Mesenchymal stem cell (in vitro differentiated cells and primary cell): ENCODE measurements around the gene ANTXRL.

ENCODE experiments used
- DNase-seq: peaks from one replicate; pipeline ENCODE4 v3.0.0-alpha.2; 2013
- H2AFZ ChIP-seq: one replicate; pipeline ENCODE4 v1.6.1; 2013; ENCODE audit warnings: low read depth, mild to moderate bottlenecking, control low read depth, inconsistent platforms, low read length, moderate library complexity
- H2AK5ac ChIP-seq: 2 replicates; pipeline ENCODE4 v1.6.1; 2013; ENCODE audit warnings: low read length, moderate library complexity, mild to moderate bottlenecking, inconsistent platforms; ENCODE audit not compliant: severe bottlenecking
- H2BK120ac ChIP-seq: one replicate; pipeline ENCODE4 v1.6.1; 2013; ENCODE audit warnings: low read depth, mild to moderate bottlenecking, inconsistent platforms, low read length, moderate library complexity
- H2BK12ac ChIP-seq, 2 experiments: one replicate each; pipeline ENCODE4 v1.6.1; 2013; ENCODE audit warnings: inconsistent platforms in 2 of 2, low read length in 2 of 2, mild to moderate bottlenecking in 2 of 2, moderate library complexity in 2 of 2, control low read depth in 1 of 2
- H2BK15ac ChIP-seq: one replicate; pipeline ENCODE4 v1.6.1; 2013; ENCODE audit warnings: mild to moderate bottlenecking, low read depth, inconsistent platforms; ENCODE audit not compliant: poor library complexity, severe bottlenecking
- H2BK5ac ChIP-seq: 2 replicates; pipeline ENCODE4 v1.6.1; 2013; ENCODE audit warnings: low read depth, mild to moderate bottlenecking, low read length, control low read depth, inconsistent platforms; ENCODE audit not compliant: poor library complexity, severe bottlenecking
- H3K14ac ChIP-seq, 2 experiments: one replicate each; pipeline ENCODE4 v1.6.1; 2013; ENCODE audit warnings: inconsistent platforms in 2 of 2, low read length in 2 of 2, control low read depth in 1 of 2, mild to moderate bottlenecking in 1 of 2, moderate library complexity in 1 of 2
- H3K18ac ChIP-seq, 2 experiments: one replicate each; pipeline ENCODE4 v1.6.1; 2013; ENCODE audit warnings: inconsistent platforms in 2 of 2, low read length in 2 of 2, control low read depth in 1 of 2, low read depth in 1 of 2, mild to moderate bottlenecking in 1 of 2
- H3K23ac ChIP-seq, 2 experiments: one replicate each; pipeline ENCODE4 v1.6.1; 2013; ENCODE audit warnings: inconsistent platforms in 2 of 2, low read length in 2 of 2, mild to moderate bottlenecking in 2 of 2, moderate library complexity in 2 of 2, control low read depth in 1 of 2
- H3K27ac ChIP-seq: 2 replicates; pipeline ENCODE4 v1.5.1; 2013; ENCODE audit warnings: mild to moderate bottlenecking, moderate library complexity, low read length, control low read depth, inconsistent platforms; ENCODE audit not compliant: poor library complexity, severe bottlenecking
- H3K27me3 ChIP-seq, 2 experiments: 2 replicates each; pipeline versions ENCODE4 v1.6.1 to v1.7.0; 2013; ENCODE audit warnings: low read length in 2 of 2, mild to moderate bottlenecking in 2 of 2, moderate library complexity in 2 of 2, control low read depth in 1 of 2, inconsistent platforms in 1 of 2; ENCODE audit not compliant: control insufficient read depth in 1 of 2, insufficient read depth in 1 of 2
- H3K36me3 ChIP-seq, 2 experiments: 2 replicates each; pipeline versions ENCODE4 v1.6.1 to v1.7.0; 2013; ENCODE audit warnings: low read length in 2 of 2, control low read depth in 1 of 2, inconsistent platforms in 1 of 2, low read depth in 1 of 2, mild to moderate bottlenecking in 1 of 2; ENCODE audit not compliant: insufficient read depth in 2 of 2, control insufficient read depth in 1 of 2
- H3K4ac ChIP-seq, 2 experiments: one replicate each; pipeline ENCODE4 v1.6.1; 2013; ENCODE audit warnings: inconsistent platforms in 2 of 2, low read length in 2 of 2, mild to moderate bottlenecking in 2 of 2, moderate library complexity in 2 of 2, control low read depth in 1 of 2, low read depth in 1 of 2
- H3K4me1 ChIP-seq: 2 replicates; pipeline ENCODE4 v1.6.1; 2013; ENCODE audit warnings: low read depth, low read length, control low read depth; ENCODE audit not compliant: control insufficient read depth, insufficient read depth
- H3K4me2 ChIP-seq: 2 replicates; pipeline ENCODE4 v1.6.1; 2013; ENCODE audit warnings: low read length, mild to moderate bottlenecking, inconsistent platforms; ENCODE audit not compliant: poor library complexity, severe bottlenecking
- H3K4me3 ChIP-seq, 2 experiments: 2 replicates each; pipeline versions ENCODE4 v1.5.1 to v1.7.0; 2013; ENCODE audit warnings: low read length in 2 of 2, mild to moderate bottlenecking in 2 of 2, control low read depth in 1 of 2, low read depth in 1 of 2; ENCODE audit not compliant: insufficient read depth in 1 of 2
- H3K79me1 ChIP-seq: replicated peaks from 2 replicates; pipeline ENCODE4 v1.6.1; 2013; ENCODE audit warnings: mild to moderate bottlenecking, control low read depth, low read length, inconsistent platforms; ENCODE audit not compliant: poor library complexity, severe bottlenecking
- H3K9ac ChIP-seq: 2 replicates; pipeline ENCODE4 v1.7.0; 2013; ENCODE audit warnings: mild to moderate bottlenecking, low read length, moderate library complexity
- H3K9me3 ChIP-seq: 2 replicates; pipeline ENCODE4 v1.7.0; 2013; ENCODE audit warnings: mild to moderate bottlenecking, low read length; ENCODE audit not compliant: control insufficient read depth
- H4K8ac ChIP-seq: one replicate; pipeline ENCODE4 v1.6.1; 2013; ENCODE audit warnings: inconsistent platforms, mild to moderate bottlenecking, low read length, moderate library complexity
- H4K91ac ChIP-seq: one replicate; pipeline ENCODE4 v1.6.1; 2013; ENCODE audit warnings: mild to moderate bottlenecking, low read length, inconsistent platforms
- WGBS: methylation state at CpG from one replicate; pipeline ENCODE4 v1.1.7; 2013; ENCODE audit warnings: mixed read lengths; 5-methylcytosine and 5-hydroxymethylcytosine counted together

Gene ANTXRL

DNA sequence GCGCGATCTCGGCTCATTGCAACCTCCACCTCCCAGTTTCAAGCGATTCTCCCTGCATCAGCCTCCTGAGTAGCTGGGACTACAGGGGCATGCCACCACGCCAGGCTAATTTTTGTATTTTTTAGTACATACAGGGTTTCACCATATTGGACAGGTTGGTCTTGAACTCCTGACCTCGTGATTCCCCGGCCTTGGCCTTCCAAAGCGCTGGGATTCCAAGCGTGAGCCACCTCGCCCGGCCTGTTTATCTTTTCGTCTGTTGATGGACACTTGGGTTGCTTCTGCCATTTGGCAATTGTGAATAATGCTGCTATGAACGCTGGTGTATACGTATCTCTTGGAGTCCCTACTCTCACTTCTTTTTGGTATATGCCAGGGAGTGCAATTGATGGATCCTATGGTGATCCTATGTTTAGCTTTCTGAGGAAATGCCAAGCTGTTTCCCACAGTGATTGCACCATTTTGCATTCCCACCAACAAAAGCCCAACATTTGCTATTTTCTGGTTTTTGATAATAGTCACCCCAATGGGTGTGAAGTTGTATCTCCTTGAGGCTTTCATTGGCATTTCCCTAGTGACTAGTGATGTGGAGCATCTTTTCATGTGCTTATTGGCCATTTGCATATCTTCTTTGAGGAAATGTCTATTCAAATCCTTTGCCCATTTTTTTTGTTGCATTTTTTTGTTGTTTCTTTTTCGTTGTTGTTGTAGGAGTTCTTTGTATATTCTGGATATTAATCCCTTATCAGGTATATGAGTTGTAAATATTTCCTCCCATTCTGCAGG is 3.5 kb downstream of the ANTXRL start:
- no peak for DNase-seq
- no peak overlapping the region for H3K27ac ChIP-seq
- no peak overlapping the region for H3K23ac ChIP-seq
- H3K9ac ChIP-seq = no peak overlapping the region
- H3K18ac ChIP-seq = no peak overlapping the region
- H3K4me3 ChIP-seq = no peak overlapping the region
- no peaks in the 10 kb centered on the region for H3K9me3 ChIP-seq
- no peak overlapping the region for H2BK12ac ChIP-seq
- no peaks in the 10 kb centered on the region for H3K36me3 ChIP-seq
- peaks cover 24 to 46% of the 10 kb centered on the region in 2 experiments for H3K27me3 ChIP-seq
- H2BK15ac ChIP-seq = no peak overlapping the region
- no peak overlapping the region for H3K4me2 ChIP-seq
- H3K4me1 ChIP-seq = no peaks in the 10 kb centered on the region
- no peak overlapping the region for H2BK120ac ChIP-seq
- no peak overlapping the region for H2BK5ac ChIP-seq
- no peaks in the 10 kb centered on the region for H3K79me1 ChIP-seq
- no peak overlapping the region for H3K14ac ChIP-seq
- H2AFZ ChIP-seq = no peak overlapping the region
- H4K8ac ChIP-seq = no peak overlapping the region
- no peak overlapping the region for H4K91ac ChIP-seq
- H3K4ac ChIP-seq = no peak overlapping the region
- whole genome bisulfite sequencing = 93% methylated on average over 14 of the region's 15 CpGs
- no peak overlapping the region for H2AK5ac ChIP-seq

DNA sequence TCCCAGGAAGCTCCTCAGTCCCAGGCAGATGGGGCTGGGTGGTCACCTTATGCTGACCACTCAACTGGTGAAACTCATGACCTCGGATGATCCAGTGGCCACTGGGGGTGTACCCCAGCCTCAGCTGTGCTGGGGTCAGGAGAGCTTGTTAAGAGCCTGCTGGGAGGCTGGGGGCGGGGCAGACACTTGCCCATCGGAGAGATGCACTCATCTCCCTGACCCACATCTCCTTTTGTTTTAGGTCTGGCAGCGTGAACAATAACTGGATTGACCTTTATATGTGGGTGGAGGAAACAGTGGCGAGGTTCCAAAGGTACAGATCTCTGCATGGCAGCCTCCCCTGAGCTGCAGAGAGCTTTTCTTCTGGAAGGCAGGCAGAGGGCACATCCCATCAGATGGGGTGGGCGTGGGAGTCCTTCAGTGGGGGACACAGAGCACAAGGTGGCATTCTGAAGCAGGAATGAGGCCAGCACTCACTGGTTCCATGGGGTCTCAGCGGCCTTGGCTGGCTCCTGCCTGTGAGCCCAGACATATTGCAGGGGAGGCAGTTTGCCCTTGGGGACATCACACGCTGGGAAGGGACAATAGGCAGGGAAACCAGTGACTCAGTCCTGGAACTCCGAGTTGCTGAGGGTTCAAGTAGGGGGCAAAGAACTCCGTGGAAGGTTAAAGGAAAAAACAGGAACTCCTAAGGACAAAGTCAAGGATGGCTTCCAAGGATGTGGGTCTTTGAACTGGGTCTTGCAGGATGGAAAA is 5.2 kb downstream of the ANTXRL start:
- DNase-seq = no peak
- H2BK15ac ChIP-seq = no peak overlapping the region
- no peak overlapping the region for H3K18ac ChIP-seq
- peak overlapping the region in 1 of 2 experiments; percentile 64 for H3K14ac ChIP-seq
- H3K79me1 ChIP-seq = no peaks in the 10 kb centered on the region
- H4K91ac ChIP-seq = no peak overlapping the region
- H2AFZ ChIP-seq = no peak overlapping the region
- peaks cover 31 to 32% of the 10 kb centered on the region in 2 experiments for H3K27me3 ChIP-seq
- no peak overlapping the region for H3K9ac ChIP-seq
- no peak overlapping the region for H2AK5ac ChIP-seq
- H3K4ac ChIP-seq = no peak overlapping the region
- no peaks in the 10 kb centered on the region for H3K36me3 ChIP-seq
- no peak overlapping the region for H3K27ac ChIP-seq
- no peak overlapping the region for H3K23ac ChIP-seq
- 61% methylated on average over 10 of the region's 10 CpGs for WGBS
- no peak overlapping the region for H3K4me2 ChIP-seq
- H4K8ac ChIP-seq = no peak overlapping the region
- H2BK12ac ChIP-seq = no peak overlapping the region
- H3K9me3 ChIP-seq = no peaks in the 10 kb centered on the region
- no peaks in the 10 kb centered on the region for H3K4me1 ChIP-seq
- H2BK120ac ChIP-seq = no peak overlapping the region
- no peak overlapping the region for H2BK5ac ChIP-seq
- no peak overlapping the region for H3K4me3 ChIP-seq

DNA sequence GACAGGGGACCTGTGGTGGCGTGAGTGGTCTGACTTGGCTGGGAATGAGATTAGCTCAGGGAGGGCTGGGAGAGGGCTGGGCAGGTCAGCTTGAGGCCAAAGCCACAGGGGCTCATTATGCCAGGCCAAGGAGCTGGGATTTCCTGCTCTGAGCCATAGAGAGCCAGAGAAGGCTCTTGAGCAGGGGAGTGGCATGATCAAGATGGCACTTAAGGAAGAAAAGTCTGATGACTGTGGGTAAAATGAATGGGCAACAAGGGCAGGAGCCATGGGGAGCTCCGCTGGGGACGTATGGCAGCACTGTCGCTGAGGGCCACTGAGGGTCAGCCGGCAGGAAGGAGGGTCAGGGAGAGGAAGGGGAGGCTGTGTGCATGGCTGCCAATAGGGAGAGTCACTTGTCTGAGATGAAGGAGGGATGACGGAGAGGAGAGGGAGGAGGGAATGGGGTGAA is 5.8 kb downstream of the ANTXRL start:
- H3K23ac ChIP-seq = no peak overlapping the region
- H2BK15ac ChIP-seq = no peak overlapping the region
- no peak overlapping the region for H3K18ac ChIP-seq
- H3K27ac ChIP-seq = no peak overlapping the region
- no peak overlapping the region for H2AK5ac ChIP-seq
- H3K36me3 ChIP-seq = no peaks in the 10 kb centered on the region
- no peak overlapping the region for H3K9ac ChIP-seq
- H3K4me1 ChIP-seq = no peaks in the 10 kb centered on the region
- H3K4me2 ChIP-seq = no peak overlapping the region
- no peak overlapping the region for H4K91ac ChIP-seq
- H4K8ac ChIP-seq = no peak overlapping the region
- no peak for DNase-seq
- 68% methylated on average over 6 of the region's 6 CpGs for WGBS
- no peak overlapping the region for H2BK120ac ChIP-seq
- H2BK12ac ChIP-seq = no peak overlapping the region
- H3K79me1 ChIP-seq = no peaks in the 10 kb centered on the region
- H3K4me3 ChIP-seq = no peak overlapping the region
- peaks cover 30 to 32% of the 10 kb centered on the region in 2 experiments for H3K27me3 ChIP-seq
- H2AFZ ChIP-seq = no peak overlapping the region
- no peak overlapping the region for H3K14ac ChIP-seq
- H2BK5ac ChIP-seq = no peak overlapping the region
- no peaks in the 10 kb centered on the region for H3K9me3 ChIP-seq
- no peak overlapping the region for H3K4ac ChIP-seq

- Histone ChIP-seq H2BK12ac (no peak overlapping the region), H3K4me3 (no peak overlapping the region), H3K4me1 (no peaks in the 10 kb centered on the region), H2AK5ac (no peak overlapping the region), H3K36me3 (no peaks in the 10 kb centered on the region), H3K9me3 (no peaks in the 10 kb centered on the region), H3K4ac (no peak overlapping the region), H2BK120ac (no peak overlapping the region), H3K27me3 (peaks cover 25 to 29% of the 10 kb centered on the region in 2 experiments), H3K23ac (no peak overlapping the region), H3K4me2 (no peak overlapping the region), H4K8ac (no peak overlapping the region), H3K18ac (no peak overlapping the region), H3K79me1 (no peaks in the 10 kb centered on the region), H3K14ac (peak overlapping the region in 1 of 2 experiments; percentile 5), H2BK15ac (no peak overlapping the region), H3K9ac (no peak overlapping the region), H3K27ac (no peak overlapping the region), H2AFZ (no peak overlapping the region), H4K91ac (peak overlapping the region; percentile 70), H2BK5ac (no peak overlapping the region)
- WGBS = 86% methylated on average over 6 of the region's 8 CpGs
- no peak for DNase-seq
Measured at GRCh38 chr10:46293228-46293627, 6.4 kb downstream of the ANTXRL start.
